ENCODE measurements around the gene PNMA8C. TPM values are rescaled to one million over a fixed set of nuclear protein-coding genes. Genes with fewer than 3 reads are reported as not detected.

The PNMA8C gene
- polyA plus RNA-seq, 1 donor (not counting 4 experiments of a cell fraction or from before 2014, with no cell fraction given): not detected

DNA sequence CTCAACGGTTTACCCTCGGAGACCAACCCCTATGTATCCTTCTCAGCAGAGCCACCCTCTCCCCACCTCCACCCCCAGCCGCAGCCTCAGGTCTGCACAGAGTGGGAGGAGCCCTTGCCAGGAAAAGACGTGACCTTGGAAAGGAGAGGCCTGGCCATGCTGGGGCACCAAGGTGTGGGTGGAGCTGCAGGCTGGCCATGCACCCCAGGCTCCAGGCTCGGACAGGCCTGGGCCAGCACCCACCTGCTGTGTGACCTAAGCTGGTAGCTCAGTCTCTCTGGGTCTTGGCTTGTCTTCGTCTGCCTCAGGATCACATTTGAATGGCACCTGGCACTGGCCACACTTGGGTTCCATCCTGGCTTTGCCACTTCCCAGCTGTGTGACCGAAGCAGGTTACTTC lies 44.9 kb downstream of the PNMA8C start:
- H2AFZ ChIP-seq (ENCODE audit: control insufficient read depth, low read length): no peak overlapping the region
- no peak overlapping the region for H3K9ac ChIP-seq (ENCODE audit: control insufficient read depth, extremely low read depth, insufficient read depth, low read length)
- no peaks in the 10 kb centered on the region for H3K9me3 ChIP-seq (ENCODE audit: control insufficient read depth, low read depth, low read length)
- no peak overlapping the region for H3K27ac ChIP-seq (ENCODE audit: control insufficient read depth, insufficient read depth, low read length)
- dilution Hi-C loops (cut with MboI; ENCODE audit: extremely low pct_ligation_motif_present, low sequenced_read_pairs): no loop called here
- H3K36me3 ChIP-seq (ENCODE audit: control insufficient read depth in 2 of 2, extremely low read depth in 1 of 2, insufficient read depth in 2 of 2, low read length in 2 of 2): peaks cover 25 to 26% of the 10 kb centered on the region in 2 experiments
- no peaks in the 10 kb centered on the region for H3K9me1 ChIP-seq (ENCODE audit: control insufficient read depth, extremely low read depth, insufficient read depth, low read length)
- no peak overlapping the region for H3K4me3 ChIP-seq (ENCODE audit: control insufficient read depth in 2 of 3, extremely low read depth in 1 of 3, insufficient read depth in 2 of 3, low read depth in 1 of 3, low read length in 3 of 3)
- TF ChIP-seq EZH2 (IDR thresholded peaks at IDR 0.05; ENCODE audit: low read length): no peak
- TF ChIP-seq, protein P1, sequence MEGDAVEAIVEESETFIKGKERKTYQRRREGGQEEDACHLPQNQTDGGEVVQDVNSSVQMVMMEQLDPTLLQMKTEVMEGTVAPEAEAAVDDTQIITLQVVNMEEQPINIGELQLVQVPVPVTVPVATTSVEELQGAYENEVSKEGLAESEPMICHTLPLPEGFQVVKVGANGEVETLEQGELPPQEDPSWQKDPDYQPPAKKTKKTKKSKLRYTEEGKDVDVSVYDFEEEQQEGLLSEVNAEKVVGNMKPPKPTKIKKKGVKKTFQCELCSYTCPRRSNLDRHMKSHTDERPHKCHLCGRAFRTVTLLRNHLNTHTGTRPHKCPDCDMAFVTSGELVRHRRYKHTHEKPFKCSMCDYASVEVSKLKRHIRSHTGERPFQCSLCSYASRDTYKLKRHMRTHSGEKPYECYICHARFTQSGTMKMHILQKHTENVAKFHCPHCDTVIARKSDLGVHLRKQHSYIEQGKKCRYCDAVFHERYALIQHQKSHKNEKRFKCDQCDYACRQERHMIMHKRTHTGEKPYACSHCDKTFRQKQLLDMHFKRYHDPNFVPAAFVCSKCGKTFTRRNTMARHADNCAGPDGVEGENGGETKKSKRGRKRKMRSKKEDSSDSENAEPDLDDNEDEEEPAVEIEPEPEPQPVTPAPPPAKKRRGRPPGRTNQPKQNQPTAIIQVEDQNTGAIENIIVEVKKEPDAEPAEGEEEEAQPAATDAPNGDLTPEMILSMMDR (optimal IDR thresholded peaks at IDR 0.05 in 1 of 3, IDR thresholded peaks at IDR 0.05 in 1 of 3, conservative IDR thresholded peaks at IDR 0.05 in 1 of 3; ENCODE audit: extremely low read depth in 1 of 3, insufficient read depth in 2 of 3, low read length in 3 of 3): no peak
- no peak for FAIRE-seq
- no peak for DNase-seq (ENCODE audit: low read depth, low spot score)
- no peaks in the 10 kb centered on the region for H3K27me3 ChIP-seq (ENCODE audit: control insufficient read depth, extremely low read depth, insufficient read depth, low read length)
- H3K4me2 ChIP-seq (ENCODE audit: control insufficient read depth, extremely low read depth, insufficient read depth, low read depth, low read length): no peak overlapping the region
- peaks cover 2% of the 10 kb centered on the region for H3K79me2 ChIP-seq (ENCODE audit: control insufficient read depth, insufficient read depth, low read length)
- no peaks in the 10 kb centered on the region for H3K4me1 ChIP-seq (ENCODE audit: control insufficient read depth, extremely low read depth, insufficient read depth, low read length)
- no peaks in the 10 kb centered on the region for H4K20me1 ChIP-seq (ENCODE audit: control insufficient read depth, extremely low read depth, insufficient read depth, low read length)

DNA sequence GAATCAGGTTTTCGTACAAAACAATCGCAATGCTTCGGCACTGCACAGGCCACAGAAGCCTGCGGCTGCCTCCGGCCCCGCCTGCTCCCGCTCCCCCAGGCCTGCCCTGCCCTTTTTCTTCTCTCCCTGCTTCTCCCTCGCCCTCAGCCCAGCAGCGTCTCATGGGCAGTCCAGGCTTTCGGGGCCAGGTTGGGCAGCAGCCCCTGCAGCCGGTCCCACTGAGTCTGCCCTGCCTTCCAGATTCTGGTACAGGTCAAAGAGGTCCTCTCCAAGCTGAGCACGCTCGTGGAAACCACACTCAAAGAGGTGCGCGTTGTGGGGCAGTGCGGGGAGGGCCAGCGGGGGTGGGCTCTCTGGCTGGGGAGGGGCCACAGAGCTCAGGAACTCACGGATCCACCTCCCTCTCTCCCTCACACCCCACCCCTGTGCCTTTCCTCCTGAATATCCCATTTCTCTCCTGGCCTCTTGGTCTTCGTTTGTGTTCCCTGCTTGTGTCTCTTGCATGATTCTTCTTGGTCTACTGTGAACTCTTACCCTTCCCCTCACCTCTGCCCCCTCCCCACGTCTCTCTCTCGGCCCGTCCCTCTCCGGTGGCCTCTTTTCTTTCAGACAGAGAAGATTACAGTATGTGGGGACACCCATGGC lies 45.4 kb downstream of the PNMA8C start:
- Histone ChIP-seq H3K4me1 (ENCODE audit: control insufficient read depth, extremely low read depth, insufficient read depth, low read length) (no peaks in the 10 kb centered on the region), H3K4me3 (ENCODE audit: control insufficient read depth in 2 of 3, extremely low read depth in 1 of 3, insufficient read depth in 2 of 3, low read depth in 1 of 3, low read length in 3 of 3) (no peak overlapping the region), H2AFZ (ENCODE audit: control insufficient read depth, low read length) (no peak overlapping the region), H3K36me3 (ENCODE audit: control insufficient read depth in 2 of 2, extremely low read depth in 1 of 2, insufficient read depth in 2 of 2, low read length in 2 of 2) (peaks cover 20 to 23% of the 10 kb centered on the region in 2 experiments), H3K9ac (ENCODE audit: control insufficient read depth, extremely low read depth, insufficient read depth, low read length) (no peak overlapping the region), H4K20me1 (ENCODE audit: control insufficient read depth, extremely low read depth, insufficient read depth, low read length) (no peaks in the 10 kb centered on the region), H3K9me3 (ENCODE audit: control insufficient read depth, low read depth, low read length) (no peaks in the 10 kb centered on the region), H3K9me1 (ENCODE audit: control insufficient read depth, extremely low read depth, insufficient read depth, low read length) (no peaks in the 10 kb centered on the region), H3K27me3 (ENCODE audit: control insufficient read depth, extremely low read depth, insufficient read depth, low read length) (no peaks in the 10 kb centered on the region), H3K79me2 (ENCODE audit: control insufficient read depth, insufficient read depth, low read length) (peaks cover 2% of the 10 kb centered on the region), H3K27ac (ENCODE audit: control insufficient read depth, insufficient read depth, low read length) (no peak overlapping the region), H3K4me2 (ENCODE audit: control insufficient read depth, extremely low read depth, insufficient read depth, low read depth, low read length) (no peak overlapping the region)
- dilution Hi-C loops (cut with MboI; ENCODE audit: extremely low pct_ligation_motif_present, low sequenced_read_pairs): no loop called here
- DNase-seq (ENCODE audit: low read depth, low spot score): no peak
- TF ChIP-seq, protein P1 (optimal IDR thresholded peaks at IDR 0.05 in 1 of 3, IDR thresholded peaks at IDR 0.05 in 1 of 3, conservative IDR thresholded peaks at IDR 0.05 in 1 of 3; ENCODE audit: extremely low read depth in 1 of 3, insufficient read depth in 2 of 3, low read length in 3 of 3): no peak
- no peak for TF ChIP-seq EZH2 (IDR thresholded peaks at IDR 0.05; ENCODE audit: low read length)
- no peak for FAIRE-seq
